ENCODE data around the gene SYT1. TPM values are rescaled to one million over a fixed set of nuclear protein-coding genes. Genes with fewer than 3 reads are reported as not detected.

The SYT1 gene
- total and polyA plus RNA-seq, 2 of the 8 experiments (the other 6 are each of a cell fraction or from before 2014, with no cell fraction given): 11.0 to 34.6 TPM

DNA sequence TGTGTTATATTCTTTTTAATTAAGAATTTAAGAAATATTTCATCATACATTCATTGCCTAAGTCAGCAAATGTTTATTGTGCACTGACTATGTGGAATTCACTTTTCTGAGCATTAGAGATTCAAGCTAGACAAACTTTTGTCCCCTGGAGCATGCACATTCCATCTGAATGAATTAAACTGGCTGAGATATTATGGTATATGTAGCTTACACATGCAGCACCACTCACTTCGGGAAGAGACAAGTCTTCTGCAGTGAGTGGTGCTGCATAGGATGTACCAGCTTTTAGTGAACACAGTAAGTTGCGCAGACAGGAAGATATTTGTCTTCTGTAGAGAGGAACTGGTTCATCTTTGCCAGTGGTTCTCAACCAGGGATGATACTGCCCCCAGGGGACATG lies 318.4 kb downstream of the SYT1 start (continued):
- TF ChIP-seq KDM1A (IDR thresholded peaks at IDR 0.05; ENCODE audit: borderline replicate concordance, low read length) (no peak), HDAC6 (IDR thresholded peaks at IDR 0.05; ENCODE audit: low read depth, low read length) (no peak), FOSL1 (IDR thresholded peaks at IDR 0.05; ENCODE audit: insufficient read depth, low read depth, low read length) (no peak)

Data from H1 (cell line).